ENCODE results near the gene PTPRN2.

GRCh38 chr7:158129037-158130022 lies 458.3 kb downstream of the PTPRN2 start:
- no peak for TF ChIP-seq POLR2A (IDR thresholded peaks at IDR 0.05; ENCODE audit: extremely low read depth, insufficient read length)
- TF ChIP-seq, protein P1, sequence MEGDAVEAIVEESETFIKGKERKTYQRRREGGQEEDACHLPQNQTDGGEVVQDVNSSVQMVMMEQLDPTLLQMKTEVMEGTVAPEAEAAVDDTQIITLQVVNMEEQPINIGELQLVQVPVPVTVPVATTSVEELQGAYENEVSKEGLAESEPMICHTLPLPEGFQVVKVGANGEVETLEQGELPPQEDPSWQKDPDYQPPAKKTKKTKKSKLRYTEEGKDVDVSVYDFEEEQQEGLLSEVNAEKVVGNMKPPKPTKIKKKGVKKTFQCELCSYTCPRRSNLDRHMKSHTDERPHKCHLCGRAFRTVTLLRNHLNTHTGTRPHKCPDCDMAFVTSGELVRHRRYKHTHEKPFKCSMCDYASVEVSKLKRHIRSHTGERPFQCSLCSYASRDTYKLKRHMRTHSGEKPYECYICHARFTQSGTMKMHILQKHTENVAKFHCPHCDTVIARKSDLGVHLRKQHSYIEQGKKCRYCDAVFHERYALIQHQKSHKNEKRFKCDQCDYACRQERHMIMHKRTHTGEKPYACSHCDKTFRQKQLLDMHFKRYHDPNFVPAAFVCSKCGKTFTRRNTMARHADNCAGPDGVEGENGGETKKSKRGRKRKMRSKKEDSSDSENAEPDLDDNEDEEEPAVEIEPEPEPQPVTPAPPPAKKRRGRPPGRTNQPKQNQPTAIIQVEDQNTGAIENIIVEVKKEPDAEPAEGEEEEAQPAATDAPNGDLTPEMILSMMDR (IDR thresholded peaks at IDR 0.05; ENCODE audit: low read depth, low read length) = no peak
